Measurements from ENCODE around the gene ACAP2. TPM values are rescaled to one million over a fixed set of nuclear protein-coding genes. Genes with fewer than 3 reads are reported as not detected.
"Not testable (repeated sequence)": the region's sequence is repeated elsewhere in the genome, so short reads cannot be mapped to it uniquely, and the experiment has no call there.

Gene ACAP2
- total and polyA plus RNA-seq, 2 experiments from 2014 or later: 45.6 to 104 TPM

DNA sequence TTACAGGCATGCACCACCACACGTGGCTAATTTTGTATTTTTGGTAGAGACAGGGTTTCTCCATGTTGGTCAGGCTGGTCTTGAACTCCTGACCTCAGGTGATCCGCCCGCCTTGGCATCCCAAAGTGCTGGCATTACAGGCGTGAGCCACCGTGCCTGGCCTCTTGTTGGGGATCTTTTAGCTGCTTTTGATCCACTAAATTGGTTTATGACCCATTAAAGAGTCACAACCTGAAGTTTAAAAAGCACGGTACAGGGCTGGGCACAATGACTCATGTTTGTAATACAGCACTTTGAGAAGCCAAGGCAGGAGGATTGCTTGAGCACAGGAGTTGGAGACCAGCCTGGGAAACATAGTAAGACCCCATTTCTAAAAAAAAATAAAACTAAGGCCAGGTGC lies 20.1 kb upstream of the ACAP2 start:
- not testable (repeated sequence) for H3K4me1 Mint-ChIP-seq; H3K4me2 ChIP-seq; H3K27me3 ChIP-seq (ENCODE audit: insufficient read depth); H3K9me2 ChIP-seq (ENCODE audit: insufficient read depth); H4K20me1 ChIP-seq (replicated peaks; ENCODE audit: insufficient read depth); H2AFZ ChIP-seq; H3K4me3 Mint-ChIP-seq; H3K9me3 Mint-ChIP-seq; H3K4me3 ChIP-seq; H3K4me1 ChIP-seq (ENCODE audit: insufficient read depth); H3F3A ChIP-seq (replicated peaks; ENCODE audit: low read depth); H3K27me3 Mint-ChIP-seq (ENCODE audit: insufficient read depth, low read depth, poor library complexity); ATAC-seq; H3K27ac ChIP-seq (ENCODE audit: low read depth); H3K36me3 Mint-ChIP-seq (ENCODE audit: low read depth); H3K79me2 ChIP-seq (replicated peaks; ENCODE audit: insufficient read depth); H3K36me3 ChIP-seq (ENCODE audit: insufficient read depth); H3K27ac Mint-ChIP-seq; DNase-seq (ENCODE audit: low spot score)

DNA sequence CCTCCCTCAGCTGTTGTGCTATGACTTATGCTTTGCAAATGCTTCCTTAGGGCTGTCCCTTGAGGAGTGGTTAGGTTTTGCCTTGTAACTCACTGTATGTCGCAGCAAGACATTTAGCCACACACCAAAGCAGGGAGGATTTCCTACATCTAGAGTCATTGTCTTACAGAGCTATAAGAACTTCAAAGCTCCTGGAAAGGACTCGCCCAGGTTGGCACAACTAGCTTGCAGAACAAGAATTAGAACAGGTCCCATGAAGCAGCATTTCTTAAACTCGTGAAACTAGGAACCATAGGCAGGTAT lies 19.4 kb upstream of the ACAP2 start:
- no peaks in the 10 kb centered on the region for H3K9me3 Mint-ChIP-seq
- no peak overlapping the region for H3K4me3 ChIP-seq
- TF ChIP-seq, protein P1, sequence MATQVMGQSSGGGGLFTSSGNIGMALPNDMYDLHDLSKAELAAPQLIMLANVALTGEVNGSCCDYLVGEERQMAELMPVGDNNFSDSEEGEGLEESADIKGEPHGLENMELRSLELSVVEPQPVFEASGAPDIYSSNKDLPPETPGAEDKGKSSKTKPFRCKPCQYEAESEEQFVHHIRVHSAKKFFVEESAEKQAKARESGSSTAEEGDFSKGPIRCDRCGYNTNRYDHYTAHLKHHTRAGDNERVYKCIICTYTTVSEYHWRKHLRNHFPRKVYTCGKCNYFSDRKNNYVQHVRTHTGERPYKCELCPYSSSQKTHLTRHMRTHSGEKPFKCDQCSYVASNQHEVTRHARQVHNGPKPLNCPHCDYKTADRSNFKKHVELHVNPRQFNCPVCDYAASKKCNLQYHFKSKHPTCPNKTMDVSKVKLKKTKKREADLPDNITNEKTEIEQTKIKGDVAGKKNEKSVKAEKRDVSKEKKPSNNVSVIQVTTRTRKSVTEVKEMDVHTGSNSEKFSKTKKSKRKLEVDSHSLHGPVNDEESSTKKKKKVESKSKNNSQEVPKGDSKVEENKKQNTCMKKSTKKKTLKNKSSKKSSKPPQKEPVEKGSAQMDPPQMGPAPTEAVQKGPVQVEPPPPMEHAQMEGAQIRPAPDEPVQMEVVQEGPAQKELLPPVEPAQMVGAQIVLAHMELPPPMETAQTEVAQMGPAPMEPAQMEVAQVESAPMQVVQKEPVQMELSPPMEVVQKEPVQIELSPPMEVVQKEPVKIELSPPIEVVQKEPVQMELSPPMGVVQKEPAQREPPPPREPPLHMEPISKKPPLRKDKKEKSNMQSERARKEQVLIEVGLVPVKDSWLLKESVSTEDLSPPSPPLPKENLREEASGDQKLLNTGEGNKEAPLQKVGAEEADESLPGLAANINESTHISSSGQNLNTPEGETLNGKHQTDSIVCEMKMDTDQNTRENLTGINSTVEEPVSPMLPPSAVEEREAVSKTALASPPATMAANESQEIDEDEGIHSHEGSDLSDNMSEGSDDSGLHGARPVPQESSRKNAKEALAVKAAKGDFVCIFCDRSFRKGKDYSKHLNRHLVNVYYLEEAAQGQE (IDR thresholded peaks at IDR 0.05; ENCODE audit: unreplicated experiment): no peak
- TF ChIP-seq STAT1 (IDR thresholded peaks at IDR 0.05; ENCODE audit: unreplicated experiment) (no peak), JUNB (IDR thresholded peaks at IDR 0.05; ENCODE audit: unreplicated experiment) (no peak), CREB1 (CRISPR knock-in tag; IDR thresholded peaks at IDR 0.05; ENCODE audit: low read depth) (no peak), ZNF114 (CRISPR knock-in tag; IDR thresholded peaks at IDR 0.05) (no peak), EZH2 (IDR thresholded peaks at IDR 0.05; ENCODE audit: low read depth, unreplicated experiment) (no peak), POLR2AphosphoS5 (IDR thresholded peaks at IDR 0.05; ENCODE audit: low read depth) (no peak), ZNF331 (CRISPR knock-in tag; IDR thresholded peaks at IDR 0.05; ENCODE audit: low read depth) (no peak)
- TF ChIP-seq, protein P2, sequence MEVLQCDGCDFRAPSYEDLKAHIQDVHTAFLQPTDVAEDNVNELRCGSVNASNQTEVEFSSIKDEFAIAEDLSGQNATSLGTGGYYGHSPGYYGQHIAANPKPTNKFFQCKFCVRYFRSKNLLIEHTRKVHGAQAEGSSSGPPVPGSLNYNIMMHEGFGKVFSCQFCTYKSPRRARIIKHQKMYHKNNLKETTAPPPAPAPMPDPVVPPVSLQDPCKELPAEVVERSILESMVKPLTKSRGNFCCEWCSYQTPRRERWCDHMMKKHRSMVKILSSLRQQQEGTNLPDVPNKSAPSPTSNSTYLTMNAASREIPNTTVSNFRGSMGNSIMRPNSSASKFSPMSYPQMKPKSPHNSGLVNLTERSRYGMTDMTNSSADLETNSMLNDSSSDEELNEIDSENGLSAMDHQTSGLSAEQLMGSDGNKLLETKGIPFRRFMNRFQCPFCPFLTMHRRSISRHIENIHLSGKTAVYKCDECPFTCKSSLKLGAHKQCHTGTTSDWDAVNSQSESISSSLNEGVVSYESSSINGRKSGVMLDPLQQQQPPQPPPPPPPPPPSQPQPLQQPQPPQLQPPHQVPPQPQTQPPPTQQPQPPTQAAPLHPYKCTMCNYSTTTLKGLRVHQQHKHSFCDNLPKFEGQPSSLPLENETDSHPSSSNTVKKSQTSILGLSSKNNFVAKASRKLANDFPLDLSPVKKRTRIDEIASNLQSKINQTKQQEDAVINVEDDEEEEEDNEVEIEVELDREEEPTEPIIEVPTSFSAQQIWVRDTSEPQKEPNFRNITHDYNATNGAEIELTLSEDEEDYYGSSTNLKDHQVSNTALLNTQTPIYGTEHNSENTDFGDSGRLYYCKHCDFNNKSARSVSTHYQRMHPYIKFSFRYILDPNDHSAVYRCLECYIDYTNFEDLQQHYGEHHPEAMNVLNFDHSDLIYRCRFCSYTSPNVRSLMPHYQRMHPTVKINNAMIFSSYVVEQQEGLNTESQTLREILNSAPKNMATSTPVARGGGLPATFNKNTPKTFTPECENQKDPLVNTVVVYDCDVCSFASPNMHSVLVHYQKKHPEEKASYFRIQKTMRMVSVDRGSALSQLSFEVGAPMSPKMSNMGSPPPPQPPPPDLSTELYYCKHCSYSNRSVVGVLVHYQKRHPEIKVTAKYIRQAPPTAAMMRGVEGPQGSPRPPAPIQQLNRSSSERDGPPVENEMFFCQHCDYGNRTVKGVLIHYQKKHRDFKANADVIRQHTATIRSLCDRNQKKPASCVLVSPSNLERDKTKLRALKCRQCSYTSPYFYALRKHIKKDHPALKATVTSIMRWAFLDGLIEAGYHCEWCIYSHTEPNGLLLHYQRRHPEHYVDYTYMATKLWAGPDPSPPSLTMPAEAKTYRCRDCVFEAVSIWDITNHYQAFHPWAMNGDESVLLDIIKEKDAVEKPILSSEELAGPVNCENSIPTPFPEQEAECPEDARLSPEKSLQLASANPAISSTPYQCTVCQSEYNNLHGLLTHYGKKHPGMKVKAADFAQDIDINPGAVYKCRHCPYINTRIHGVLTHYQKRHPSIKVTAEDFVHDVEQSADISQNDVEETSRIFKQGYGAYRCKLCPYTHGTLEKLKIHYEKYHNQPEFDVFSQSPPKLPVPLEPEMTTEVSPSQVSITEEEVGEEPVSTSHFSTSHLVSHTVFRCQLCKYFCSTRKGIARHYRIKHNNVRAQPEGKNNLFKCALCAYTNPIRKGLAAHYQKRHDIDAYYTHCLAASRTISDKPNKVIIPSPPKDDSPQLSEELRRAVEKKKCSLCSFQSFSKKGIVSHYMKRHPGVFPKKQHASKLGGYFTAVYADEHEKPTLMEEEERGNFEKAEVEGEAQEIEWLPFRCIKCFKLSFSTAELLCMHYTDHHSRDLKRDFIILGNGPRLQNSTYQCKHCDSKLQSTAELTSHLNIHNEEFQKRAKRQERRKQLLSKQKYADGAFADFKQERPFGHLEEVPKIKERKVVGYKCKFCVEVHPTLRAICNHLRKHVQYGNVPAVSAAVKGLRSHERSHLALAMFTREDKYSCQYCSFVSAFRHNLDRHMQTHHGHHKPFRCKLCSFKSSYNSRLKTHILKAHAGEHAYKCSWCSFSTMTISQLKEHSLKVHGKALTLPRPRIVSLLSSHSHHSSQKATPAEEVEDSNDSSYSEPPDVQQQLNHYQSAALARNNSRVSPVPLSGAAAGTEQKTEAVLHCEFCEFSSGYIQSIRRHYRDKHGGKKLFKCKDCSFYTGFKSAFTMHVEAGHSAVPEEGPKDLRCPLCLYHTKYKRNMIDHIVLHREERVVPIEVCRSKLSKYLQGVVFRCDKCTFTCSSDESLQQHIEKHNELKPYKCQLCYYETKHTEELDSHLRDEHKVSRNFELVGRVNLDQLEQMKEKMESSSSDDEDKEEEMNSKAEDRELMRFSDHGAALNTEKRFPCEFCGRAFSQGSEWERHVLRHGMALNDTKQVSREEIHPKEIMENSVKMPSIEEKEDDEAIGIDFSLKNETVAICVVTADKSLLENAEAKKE (CRISPR knock-in tag; IDR thresholded peaks at IDR 0.05): no peak
- ATAC-seq (no peak), DNase-seq (ENCODE audit: low spot score) (no peak)
- H3K27me3 Mint-ChIP-seq (ENCODE audit: insufficient read depth, low read depth, poor library complexity): peaks cover 3% of the 10 kb centered on the region
- H4K20me1 ChIP-seq (replicated peaks; ENCODE audit: insufficient read depth): no peaks in the 10 kb centered on the region
- H3K27me3 ChIP-seq (ENCODE audit: insufficient read depth): no peaks in the 10 kb centered on the region
- H3K4me2 ChIP-seq: no peak overlapping the region
- no peaks in the 10 kb centered on the region for H3K36me3 ChIP-seq (ENCODE audit: insufficient read depth)
- H3F3A ChIP-seq (replicated peaks; ENCODE audit: low read depth): no peaks in the 10 kb centered on the region
- H3K79me2 ChIP-seq (replicated peaks; ENCODE audit: insufficient read depth): no peaks in the 10 kb centered on the region
- no peaks in the 10 kb centered on the region for H3K36me3 Mint-ChIP-seq (ENCODE audit: low read depth)
- H3K4me1 ChIP-seq (ENCODE audit: insufficient read depth): no peaks in the 10 kb centered on the region
- no peak overlapping the region for H3K27ac Mint-ChIP-seq
- no peak overlapping the region for H2AFZ ChIP-seq
- H3K27ac ChIP-seq (ENCODE audit: low read depth): no peak overlapping the region
- H3K9me2 ChIP-seq (ENCODE audit: insufficient read depth): no peaks in the 10 kb centered on the region
- no peak overlapping the region for H3K4me3 Mint-ChIP-seq
- no peaks in the 10 kb centered on the region for H3K4me1 Mint-ChIP-seq
